Measurements from ENCODE around the gene NEB. TPM values are rescaled to one million over a fixed set of nuclear protein-coding genes. Genes with fewer than 3 reads are reported as not detected.

NEB gene
- total and polyA plus RNA-seq, 2 of the 13 experiments (the other 11 are each of a cell fraction or from before 2014, with no cell fraction given), result 0.21 to 0.24 TPM

GRCh38 chr2:151775057-151775740 lies 40.9 kb upstream of the NEB start:
- ChIA-PET CTCF (ENCODE audit: low intra/inter-chr PET ratio, low total read pairs) (interaction anchor here (1.5 kb wide), 1 partner anchor 250 kb away, joined by 3 read pairs; no protein-coding TSS in a partner anchor), POLR2A (no interaction called here)
- no peak for TF ChIP-seq HNRNPK (IDR thresholded peaks at IDR 0.05; ENCODE audit: low read depth, low read length, poor library complexity, severe bottlenecking)
- no peak for TF ChIP-seq SIN3B (IDR thresholded peaks at IDR 0.05; ENCODE audit: low read length)
- no peak for TF ChIP-seq ZKSCAN1 (IDR thresholded peaks at IDR 0.05; ENCODE audit: low read length)
- in situ Hi-C loops (cut with HindIII; ENCODE audit: extremely low pct_ligation_motif_present, low pct_unique_long_range_greater_than_20kb), result no loop called here
- no peak overlapping the region for H3K4me3 ChIP-seq (replicated peaks in 1 of 3; ENCODE audit: insufficient read depth in 1 of 3, low read depth in 2 of 3, low read length in 3 of 3)
- intact Hi-C loops (cut with micrococcal nuclease; ENCODE audit: unreplicated experiment), result no loop called here
- H3K9ac ChIP-seq (ENCODE audit: insufficient read depth, low read depth, low read length), result no peak overlapping the region
- no peak overlapping the region for H2AFZ ChIP-seq (ENCODE audit: low read length)
- no peaks in the 10 kb centered on the region for H3K27me3 ChIP-seq (ENCODE audit: control insufficient read depth in 1 of 2, insufficient read depth in 2 of 2, low read length in 2 of 2)
- H3K9me3 ChIP-seq (ENCODE audit: low read length), result no peaks in the 10 kb centered on the region
- 98% methylated on average over 6 of the region's 6 CpGs for WGBS (ENCODE audit: low lambda C conversion rate)
- H3K4me2 ChIP-seq (ENCODE audit: low read depth, low read length), result no peak overlapping the region
- ATAC-seq (no peak), FAIRE-seq (no peak), DNase-seq (ENCODE audit: low spot score) (no peak)
- H3K36me3 ChIP-seq (replicated peaks in 1 of 2; ENCODE audit: control insufficient read depth in 1 of 2, insufficient read depth in 2 of 2, low read length in 2 of 2), result no peaks in the 10 kb centered on the region
- H3K79me2 ChIP-seq (ENCODE audit: insufficient read depth, low read length), result no peaks in the 10 kb centered on the region
- H3K4me1 ChIP-seq (ENCODE audit: insufficient read depth, low read length), result no peaks in the 10 kb centered on the region
- no peak overlapping the region for H3K27ac ChIP-seq (ENCODE audit: extremely low read length, insufficient read depth, low read length)
- no peaks in the 10 kb centered on the region for H4K20me1 ChIP-seq (ENCODE audit: insufficient read depth, low read length)
- BruUV-seq (replicated peaks), result no TSS peak

DNA sequence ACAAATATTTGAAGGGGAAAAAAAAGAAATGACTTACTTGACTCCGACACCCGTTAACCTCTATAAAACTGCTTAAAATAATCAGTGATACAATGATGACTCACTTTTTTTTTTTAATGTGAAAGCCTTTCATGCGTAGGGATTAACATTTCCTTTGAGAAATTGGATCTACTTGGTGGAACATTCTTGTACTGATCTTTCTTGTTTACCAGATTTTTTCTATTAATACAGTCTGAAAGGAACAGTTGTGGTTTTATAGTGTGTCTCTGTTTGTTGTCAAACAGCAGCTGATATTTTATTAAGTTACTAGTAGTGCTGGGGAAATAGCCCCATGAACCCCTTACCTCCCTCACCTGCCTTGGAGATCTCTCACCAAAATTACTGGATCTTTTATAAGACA lies 40.2 kb upstream of the NEB start:
- H2AFZ ChIP-seq (ENCODE audit: low read length), result no peak overlapping the region
- no peak for FAIRE-seq
- ChIA-PET CTCF (ENCODE audit: low intra/inter-chr PET ratio, low total read pairs) (interaction anchor here (1.5 kb wide), 1 partner anchor 251 kb away, joined by 3 read pairs; no protein-coding TSS in a partner anchor), POLR2A (no interaction called here)
- H4K20me1 ChIP-seq (ENCODE audit: insufficient read depth, low read length), result no peaks in the 10 kb centered on the region
- in situ Hi-C loops (cut with HindIII; ENCODE audit: extremely low pct_ligation_motif_present, low pct_unique_long_range_greater_than_20kb), result no loop called here
- intact Hi-C loops (cut with micrococcal nuclease; ENCODE audit: unreplicated experiment), result no loop called here
- no peak overlapping the region for H3K9ac ChIP-seq (ENCODE audit: insufficient read depth, low read depth, low read length)
- no peak overlapping the region for H3K27ac ChIP-seq (ENCODE audit: extremely low read length, insufficient read depth, low read length)
- no peaks in the 10 kb centered on the region for H3K36me3 ChIP-seq (replicated peaks in 1 of 2; ENCODE audit: control insufficient read depth in 1 of 2, insufficient read depth in 2 of 2, low read length in 2 of 2)
- H3K4me2 ChIP-seq (ENCODE audit: low read depth, low read length), result no peak overlapping the region
- H3K4me1 ChIP-seq (ENCODE audit: insufficient read depth, low read length), result no peaks in the 10 kb centered on the region
- ATAC-seq, result no peak
- 97% methylated on average over 3 of the region's 3 CpGs for WGBS (ENCODE audit: low lambda C conversion rate)
- TF ChIP-seq NR2F1 (CRISPR knock-in tag; IDR thresholded peaks at IDR 0.05) (no peak), ZFP36 (IDR thresholded peaks at IDR 0.05; ENCODE audit: borderline replicate concordance, low read depth, low read length, partially characterized antibody) (no peak), ZNF678 (CRISPR knock-in tag; IDR thresholded peaks at IDR 0.05) (no peak), ZNF282 (IDR thresholded peaks at IDR 0.05; ENCODE audit: partially characterized antibody) (no peak), ZNF776 (CRISPR knock-in tag; IDR thresholded peaks at IDR 0.05) (no peak), ZKSCAN5 (CRISPR knock-in tag; IDR thresholded peaks at IDR 0.05) (no peak), BHLHE40 (IDR thresholded peaks at IDR 0.05; ENCODE audit: low read length) (no peak), ZNF264 (CRISPR knock-in tag; IDR thresholded peaks at IDR 0.05) (no peak)
- H3K4me3 ChIP-seq (replicated peaks in 1 of 3; ENCODE audit: insufficient read depth in 1 of 3, low read depth in 2 of 3, low read length in 3 of 3), result no peak overlapping the region
- H3K9me3 ChIP-seq (ENCODE audit: low read length), result no peaks in the 10 kb centered on the region
- no peaks in the 10 kb centered on the region for H3K79me2 ChIP-seq (ENCODE audit: insufficient read depth, low read length)
- DNase-seq (ENCODE audit: low spot score), result no peak
- H3K27me3 ChIP-seq (ENCODE audit: control insufficient read depth in 1 of 2, insufficient read depth in 2 of 2, low read length in 2 of 2), result no peaks in the 10 kb centered on the region
- BruUV-seq (replicated peaks), result no TSS peak
